HCT116 (cell line): ENCODE data around the gene BHLHA9. TPM values are rescaled to one million over a fixed set of nuclear protein-coding genes. Genes with fewer than 3 reads are reported as not detected.

Source experiments
- ATAC-seq: fragments of 200-7000 bp; cut with Tn5 transposase; 2 replicates; pipeline ENCODE4 v1.9.1; 2020; ENCODE audit warnings: mild to moderate bottlenecking, moderate library complexity
- BruUV-seq: library from RNA; stranded (reverse); fragments of 400-500 nt; replicated peaks from 2 replicates; lab custom pipeline; 2021; lab: Mats Ljungman, UMichigan
- CTCF ChIA-PET: fragments of 300-600 bp; sonication (Branson Sonifier 250); formaldehyde crosslinking; loops from one replicate; lab custom pipeline; 2021; ENCODE audit warnings: antibody characterized with exemption; lab: Charles Lee
- POLR2A ChIA-PET: fragments of 300-600, 350-600 bp; sonication (Branson Sonifier 250); formaldehyde crosslinking; loops from one replicate; lab custom pipeline; 2021; ENCODE audit warnings: antibody characterized with exemption; lab: Charles Lee
- RAD21 ChIA-PET, 2 experiments: fragments of 300-600 bp; sonication (Branson Sonifier 250); formaldehyde crosslinking; loops; one replicate each; lab custom pipeline; 2023; ENCODE audit warnings: low total read pairs in 2 of 2; ENCODE audit not compliant: uncharacterized antibody in 2 of 2, unreplicated experiment in 2 of 2, low non-redundant PET in 1 of 2; lab: Charles Lee
- DNase-seq: peaks from one replicate; pipeline ENCODE4 v3.0.0-alpha.2; 2010; ENCODE audit warnings: low read depth, low spot score
- H2AFZ ChIP-seq: fragments of 200-600 bp; shearing (Covaris generic), sonication (generic); 2 replicates; pipeline ENCODE4 v1.6.1; 2017; ENCODE audit warnings: low read depth, mixed run types, mixed read lengths, antibody characterized with exemption, low read length; ENCODE audit not compliant: poor library complexity, severe bottlenecking
- H3K27ac ChIP-seq: 2 replicates; pipeline ENCODE4 v1.5.1; 2012; ENCODE audit warnings: low read depth, low read length
- H3K27me3 ChIP-seq: fragments of 200-600 bp; sonication (generic); 2 replicates; pipeline ENCODE4 v1.6.1; 2016; ENCODE audit warnings: mixed run types, low read length, mixed read lengths; ENCODE audit not compliant: insufficient read depth
- H3K36me3 ChIP-seq, 2 experiments: fragments of 200-500 bp in 1 of 2; fragments of 200-600 bp in 1 of 2; sonication (Bioruptor generic) in 1 of 2; sonication (generic) in 1 of 2; 2 replicates each; pipeline versions ENCODE4 v1.5.1 to v1.6.1; 2014 to 2016; ENCODE audit warnings: low read length in 2 of 2, inconsistent platforms in 1 of 2, mixed read lengths in 1 of 2, mixed run types in 1 of 2; ENCODE audit not compliant: insufficient read depth in 2 of 2, control insufficient read depth in 1 of 2
- H3K4me1 ChIP-seq, 2 experiments: fragments of 200-600 bp in 1 of 2; sonication (generic) in 1 of 2; 2 replicates each; pipeline versions ENCODE4 v1.5.1 to v1.6.1; 2012 to 2017; ENCODE audit warnings: low read length in 2 of 2, inconsistent platforms in 1 of 2, mild to moderate bottlenecking in 1 of 2, mixed read lengths in 1 of 2, mixed run types in 1 of 2, moderate library complexity in 1 of 2; ENCODE audit not compliant: insufficient read depth in 2 of 2, control insufficient read depth in 1 of 2
- H3K4me2 ChIP-seq: fragments of 200-600 bp; sonication (generic); 2 replicates; pipeline ENCODE4 v1.6.1; 2017; ENCODE audit warnings: mixed run types, low read length, mixed read lengths
- H3K4me3 ChIP-seq, 2 experiments: fragments of 200-600 bp in 1 of 2; sonication (generic) in 1 of 2; replicated peaks in 1 of 2; 2 replicates each; pipeline ENCODE4 v1.5.1; 2011 to 2016; ENCODE audit warnings: low read length in 2 of 2, control low read depth in 1 of 2, low read depth in 1 of 2, mild to moderate bottlenecking in 1 of 2, mixed read lengths in 1 of 2, mixed run types in 1 of 2
- H3K79me2 ChIP-seq: fragments of 200-600 bp; sonication (generic); 2 replicates; pipeline ENCODE4 v1.6.1; 2017; ENCODE audit warnings: mild to moderate bottlenecking, mixed run types, low read length, moderate library complexity, mixed read lengths; ENCODE audit not compliant: insufficient read depth
- H3K9ac ChIP-seq: fragments of 200-600 bp; sonication (generic); 2 replicates; pipeline ENCODE4 v1.6.1; 2016; ENCODE audit warnings: low read length, mixed read lengths
- H3K9me2 ChIP-seq: fragments of 200-600 bp; sonication (generic), shearing (Covaris generic); 2 replicates; pipeline ENCODE4 v1.6.1; 2017; ENCODE audit warnings: mixed run types, mild to moderate bottlenecking, moderate library complexity; ENCODE audit not compliant: insufficient read depth
- H3K9me3 ChIP-seq, 2 experiments: fragments of 200-500 bp in 1 of 2; fragments of 200-600 bp in 1 of 2; sonication (Bioruptor generic) in 1 of 2; sonication (generic) in 1 of 2; 2 replicates each; pipeline ENCODE4 v1.6.1; 2014 to 2017; ENCODE audit warnings: low read length in 2 of 2, mixed read lengths in 2 of 2, inconsistent platforms in 1 of 2, low read depth in 1 of 2, mild to moderate bottlenecking in 1 of 2, mixed run types in 1 of 2, moderate library complexity in 1 of 2; ENCODE audit not compliant: control insufficient read depth in 1 of 2, insufficient read depth in 1 of 2
- H4K20me1 ChIP-seq: fragments of 200-600 bp; sonication (generic), shearing (Covaris generic); 2 replicates; pipeline ENCODE4 v1.6.1; 2017; ENCODE audit warnings: mixed run types, mild to moderate bottlenecking, moderate library complexity; ENCODE audit not compliant: insufficient read depth
- ELF1 ChIP-seq: IDR thresholded peaks from 2 replicates; pipeline ENCODE4 v1.6.1; 2012; ENCODE audit warnings: low read depth, borderline replicate concordance
- JUND ChIP-seq: IDR thresholded peaks from 2 replicates; pipeline ENCODE4 v1.6.1; 2012
- POLR2AphosphoS5 ChIP-seq: IDR thresholded peaks from 2 replicates; pipeline ENCODE4 v1.6.1; 2011; ENCODE audit warnings: mild to moderate bottlenecking, low read depth, low read length, moderate library complexity
- REST ChIP-seq: IDR thresholded peaks from 2 replicates; pipeline ENCODE4 v1.6.1; 2012; ENCODE audit warnings: low read depth
- TCF7L2 ChIP-seq: IDR thresholded peaks from 2 replicates; pipeline ENCODE4 v1.7.0; 2011; ENCODE audit warnings: borderline replicate concordance, inconsistent platforms; ENCODE audit not compliant: insufficient read depth, insufficient read length; ENCODE audit errors: extremely low read depth
- ZBTB33 ChIP-seq: IDR thresholded peaks from 2 replicates; pipeline ENCODE4 v1.6.1; 2011; ENCODE audit warnings: mild to moderate bottlenecking, low read length, moderate library complexity; ENCODE audit not compliant: insufficient replicate concordance; ENCODE audit errors: extremely low read depth
- ZFX ChIP-seq: fragments of 450-650 bp; IDR thresholded peaks from 2 replicates; pipeline ENCODE4 v1.6.1; 2017
- ZNF274 ChIP-seq: fragments of 200-500 bp; sonication (Bioruptor generic); IDR thresholded peaks from 2 replicates; pipeline ENCODE4 v1.6.1; 2014; ENCODE audit warnings: mild to moderate bottlenecking, low read depth, low read length, inconsistent platforms
- intact Hi-C: fragments of 100-400 bp; cut with micrococcal nuclease; formaldehyde crosslinking; loops from 2 replicates; pipeline ENCODE4 v1.10.0; 2022
- total RNA-seq: library from RNA; stranded (reverse); gene quantifications from one replicate; pipeline ENCODE4 v1.2.1, GENCODE V29; 2021; ENCODE audit not compliant: unreplicated experiment

Gene BHLHA9
- total RNA-seq, 1 experiment from 2014 or later, result not detected

- Histone ChIP-seq H3K4me3 (no peak overlapping the region), H4K20me1 (no peaks in the 10 kb centered on the region), H3K27me3 (no peaks in the 10 kb centered on the region), H3K9ac (no peak overlapping the region), H3K9me2 (no peaks in the 10 kb centered on the region), H3K4me2 (no peak overlapping the region), H3K9me3 (no peaks in the 10 kb centered on the region; a peak in 1 of 4 replicates), H3K36me3 (no peaks in the 10 kb centered on the region), H3K79me2 (no peaks in the 10 kb centered on the region), H3K27ac (no peak overlapping the region), H3K4me1 (no peaks in the 10 kb centered on the region), H2AFZ (no peak overlapping the region)
- DNase-seq (no peak), ATAC-seq (no peak)
- RAD21 ChIA-PET, result no interaction called here
- intact Hi-C loops, result no loop called here
- CTCF ChIA-PET, result no interaction called here
- TF ChIP-seq REST (no peak), ZNF274 (no peak), POLR2AphosphoS5 (no peak), JUND (no peak), TCF7L2 (no peak), ELF1 (no peak), ZFX (no peak), ZBTB33 (no peak)
- no TSS peak for BruUV-seq
- POLR2A ChIA-PET, result no interaction called here
These were observed 32.8 kb upstream of the BHLHA9 start for GRCh38 chr17:1237471-1237870.
